COR-L47 (cell line): ENCODE data around the gene ANKRD29.
"Not testable (repeated sequence)": the region's sequence is repeated elsewhere in the genome, so short reads cannot be mapped to it uniquely, and the experiment has no call there.

Experiments used
- DNase-seq: peaks from one replicate; lab custom pipeline; 2025; lab: John Stamatoyannopoulos, UW

ANKRD29 gene

DNA sequence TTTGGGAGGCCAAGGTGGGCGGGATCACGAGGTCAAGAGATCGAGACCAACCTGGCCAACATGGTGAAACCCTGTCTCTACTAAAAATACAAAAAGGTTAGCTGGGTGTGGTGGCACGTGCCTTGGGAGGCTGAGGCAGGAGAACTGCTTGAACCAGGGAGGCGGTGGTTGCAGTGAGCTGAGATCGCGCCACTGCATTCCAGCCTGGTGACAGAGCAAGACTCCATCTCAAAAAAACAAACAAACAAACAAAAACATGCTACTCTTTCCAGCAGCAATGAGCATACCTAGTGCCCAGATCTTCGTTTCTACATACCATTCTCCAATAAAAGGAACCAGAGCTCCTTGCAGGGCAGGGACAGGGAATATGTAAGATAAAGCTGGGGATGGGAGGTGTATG, 105.2 kb downstream of the ANKRD29 start:
- not testable (repeated sequence) for DNase-seq

DNA sequence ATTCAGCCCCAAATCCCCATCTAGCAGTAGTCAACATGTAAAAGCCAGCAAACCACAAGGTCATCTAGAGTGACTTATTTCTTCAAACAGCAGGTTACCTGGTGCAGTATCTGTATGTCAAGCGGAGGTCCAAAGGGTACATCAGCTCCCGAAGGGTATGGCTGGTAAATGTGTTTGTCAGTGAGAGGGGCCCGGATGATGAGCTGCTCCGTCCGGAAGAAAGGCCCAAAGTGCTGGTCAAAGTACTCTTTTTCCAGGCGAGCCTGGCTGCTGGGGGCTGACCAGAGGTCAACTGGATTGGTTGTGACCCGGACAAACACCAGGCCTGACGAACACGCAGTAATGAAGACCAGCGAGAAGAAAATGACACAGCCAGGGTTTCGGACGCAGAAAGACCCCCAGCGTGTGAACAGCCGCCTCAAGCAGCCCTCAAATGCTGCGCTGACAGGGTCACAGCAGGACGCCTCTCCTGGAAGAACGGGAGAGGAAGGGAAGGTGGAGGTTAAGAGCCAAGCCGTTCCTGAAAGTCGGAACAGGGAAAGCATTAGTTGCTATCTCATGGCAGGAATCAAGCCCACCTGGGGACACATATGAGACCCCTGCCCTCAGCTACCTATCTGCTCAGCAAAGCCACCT, 106.4 kb downstream of the ANKRD29 start:
- DNase-seq = no peak

DNA sequence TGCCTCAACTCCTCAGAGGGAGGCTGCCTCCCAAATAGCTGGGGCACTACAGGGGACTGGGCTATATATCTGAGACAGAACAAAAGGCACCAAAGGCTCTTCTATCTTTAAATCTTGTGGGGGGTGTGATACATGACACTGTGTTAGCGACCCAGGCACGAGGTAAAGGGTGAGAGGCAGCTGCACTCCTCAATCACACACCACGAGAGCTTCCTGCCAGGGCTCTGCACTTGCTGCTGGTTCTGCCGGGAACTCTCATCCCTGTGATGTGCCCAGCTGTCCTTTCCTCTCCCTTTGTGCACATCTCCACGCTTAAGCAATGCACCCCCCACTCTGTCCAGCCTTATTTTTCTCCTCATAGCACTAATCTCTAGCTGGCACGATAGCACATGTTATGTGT, 108.8 kb downstream of the ANKRD29 start:
- no peak for DNase-seq

DNA sequence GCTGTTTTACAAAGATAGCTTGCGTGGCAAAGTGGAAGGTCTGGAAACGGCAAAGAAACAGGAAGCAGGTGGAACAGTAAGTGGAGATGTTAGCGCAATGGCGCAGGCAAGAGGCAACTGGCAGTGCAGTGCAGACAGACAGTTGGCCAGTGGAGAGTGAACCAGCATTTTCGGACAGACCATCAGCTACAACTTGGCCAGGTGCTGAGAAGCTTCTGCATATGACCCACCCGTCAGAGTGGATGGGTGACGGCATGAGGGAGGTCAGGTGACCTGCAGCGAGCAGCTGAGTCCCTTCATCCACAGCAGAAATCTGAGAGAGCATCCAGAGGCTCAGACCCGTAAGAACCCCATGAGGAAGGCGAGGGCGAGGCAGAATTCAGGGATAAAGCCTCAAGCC, 110.2 kb downstream of the ANKRD29 start:
- DNase-seq = no peak

DNA sequence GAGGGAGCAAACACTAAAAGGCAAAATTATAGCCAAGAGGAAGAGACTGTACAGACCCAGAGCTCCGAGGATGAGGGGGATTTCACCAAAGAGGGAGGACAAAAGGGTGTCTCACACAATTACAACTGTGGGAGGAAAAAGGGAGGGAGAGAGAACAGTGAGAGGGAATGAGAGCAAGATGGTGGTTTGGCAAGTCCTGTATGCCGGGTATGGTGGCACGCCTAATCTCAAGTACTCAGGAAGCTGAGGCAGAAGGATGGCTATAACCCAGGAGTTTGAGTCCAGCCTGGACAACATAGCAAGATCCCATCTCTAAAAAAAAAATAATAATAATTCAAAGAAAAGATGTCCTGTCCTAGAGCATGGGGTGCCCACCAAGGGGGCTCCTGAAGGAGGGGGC, 110.7 kb downstream of the ANKRD29 start:
- no peak for DNase-seq

DNA sequence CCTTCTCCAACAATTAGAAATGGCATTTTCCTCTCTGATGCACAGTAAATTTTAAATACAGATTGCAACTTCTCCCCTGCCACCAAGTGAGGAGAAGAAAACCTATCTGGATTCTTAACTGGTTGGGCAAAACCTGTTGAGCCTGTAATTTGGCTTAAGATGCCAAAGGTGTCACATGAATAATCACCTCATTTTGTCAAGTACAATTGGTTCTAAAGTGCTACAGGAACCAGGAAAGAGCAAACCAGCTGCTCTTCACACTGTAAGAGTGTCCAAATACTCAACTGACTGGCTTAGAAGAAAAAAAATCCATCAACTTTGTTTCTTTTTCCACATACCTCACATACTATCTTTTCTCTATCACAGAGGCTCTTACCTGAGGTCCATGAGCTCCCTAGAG, 111.8 kb downstream of the ANKRD29 start:
- DNase-seq = no peak
